H1 (cell line): ENCODE results near the gene SIX6. TPM values are rescaled to one million over a fixed set of nuclear protein-coding genes. Genes with fewer than 3 reads are reported as not detected.

Experiments
- CTCF ChIA-PET: fragments of 300-600 bp; sonication (Branson Sonifier 250); formaldehyde crosslinking; loops from one replicate; lab custom pipeline; 2021; ENCODE audit not compliant: partially characterized antibody; lab: Charles Lee
- POLR2A ChIA-PET: fragments of 300-600 bp; sonication (Branson Sonifier 250); formaldehyde crosslinking; loops from one replicate; lab custom pipeline; 2021; ENCODE audit warnings: inconsistent platforms; ENCODE audit not compliant: partially characterized antibody; lab: Charles Lee
- DNase-seq, 2 experiments: peaks; one replicate each; pipeline versions ENCODE4 v3.0.0 to v3.0.0-alpha.2; 2010 to 2022; ENCODE audit warnings: low spot score in 2 of 2, low read depth in 1 of 2, mixed read lengths in 1 of 2
- FAIRE-seq: peaks from 2 replicates; lab custom pipeline; 2011; peaks lifted over from hg19 to GRCh38; lab: Jason Lieb, UNC
- H2AFZ ChIP-seq: 2 replicates; pipeline ENCODE4 v1.8.1; 2012; ENCODE audit warnings: low read length, inconsistent platforms
- H2AK5ac ChIP-seq: 2 replicates; pipeline ENCODE4 v1.6.1; 2013; ENCODE audit warnings: low read depth, low read length
- H2BK120ac ChIP-seq: replicated peaks from 2 replicates; pipeline ENCODE3; 2013; ENCODE audit warnings: low read depth, low read length, inconsistent platforms
- H2BK12ac ChIP-seq: 2 replicates; pipeline ENCODE4 v1.6.1; 2013; ENCODE audit warnings: low read depth, low read length
- H2BK15ac ChIP-seq: 2 replicates; pipeline ENCODE4 v1.6.1; 2013; ENCODE audit warnings: low read length
- H2BK20ac ChIP-seq: 2 replicates; pipeline ENCODE4 v1.6.1; 2013; ENCODE audit warnings: low read length
- H2BK5ac ChIP-seq: 2 replicates; pipeline ENCODE4 v1.6.1; 2013; ENCODE audit warnings: low read depth, low read length
- H3K14ac ChIP-seq: 2 replicates; pipeline ENCODE4 v1.6.1; 2013; ENCODE audit warnings: inconsistent platforms; ENCODE audit not compliant: insufficient read length
- H3K18ac ChIP-seq: 2 replicates; pipeline ENCODE4 v1.6.1; 2013; ENCODE audit warnings: low read length; ENCODE audit errors: extremely low read depth
- H3K23ac ChIP-seq: 2 replicates; pipeline ENCODE4 v1.6.1; 2013; ENCODE audit warnings: inconsistent platforms; ENCODE audit not compliant: insufficient read length
- H3K23me2 ChIP-seq: 2 replicates; pipeline ENCODE4 v1.6.1; 2013; ENCODE audit warnings: low read depth, low read length
- H3K27ac ChIP-seq: 2 replicates; pipeline ENCODE4 v1.6.1; 2011; ENCODE audit warnings: low read depth, low read length, inconsistent platforms
- H3K27me3 ChIP-seq, 4 experiments: replicated peaks in 1 of 4; 1 replicate in 1 of 4; 2 replicates in 3 of 4; pipeline versions ENCODE4 v1.6.1 to v1.8.1; 2011 to 2013; ENCODE audit warnings: low read length in 3 of 4, mild to moderate bottlenecking in 3 of 4, inconsistent platforms in 2 of 4, mixed read lengths in 2 of 4, moderate library complexity in 1 of 4; ENCODE audit not compliant: control insufficient read depth in 3 of 4, insufficient read depth in 3 of 4; ENCODE audit errors: extremely low read depth in 1 of 4
- H3K36me3 ChIP-seq, 4 experiments: 2 replicates each; pipeline versions ENCODE4 v1.6.1 to v1.8.1; 2011 to 2013; ENCODE audit warnings: mild to moderate bottlenecking in 4 of 4, low read length in 3 of 4, moderate library complexity in 2 of 4, control low read depth in 1 of 4, inconsistent platforms in 1 of 4; ENCODE audit not compliant: insufficient read depth in 4 of 4, control insufficient read depth in 2 of 4
- H3K4ac ChIP-seq: replicated peaks from 2 replicates; pipeline ENCODE3; 2013; ENCODE audit warnings: low read length, low read depth, mixed read lengths, inconsistent platforms; ENCODE audit not compliant: insufficient read length
- H3K4me1 ChIP-seq, 4 experiments: replicated peaks in 1 of 4; 1 replicate in 1 of 4; 2 replicates in 3 of 4; pipeline versions ENCODE4 v1.6.1 to v1.8.1; 2011 to 2013; ENCODE audit warnings: low read length in 3 of 4, inconsistent platforms in 2 of 4, mixed read lengths in 1 of 4; ENCODE audit not compliant: insufficient read depth in 4 of 4, control insufficient read depth in 3 of 4
- H3K4me2 ChIP-seq, 2 experiments: 2 replicates each; pipeline versions ENCODE4 v1.6.1 to v1.8.1; 2011 to 2013; ENCODE audit warnings: low read depth in 2 of 2, low read length in 2 of 2, control low read depth in 1 of 2, inconsistent platforms in 1 of 2, mild to moderate bottlenecking in 1 of 2; ENCODE audit not compliant: insufficient read depth in 1 of 2
- H3K4me3 ChIP-seq, 4 experiments: fragments of 200-600, 300-600 bp in 1 of 4; sonication (generic), shearing (Covaris generic), sonication (Bioruptor Twin) in 1 of 4; 2 replicates each; pipeline versions ENCODE4 v1.5.1 to v1.8.1; 2011 to 2016; ENCODE audit warnings: low read length in 4 of 4, low read depth in 3 of 4, control low read depth in 2 of 4, inconsistent platforms in 2 of 4, mild to moderate bottlenecking in 2 of 4, mixed read lengths in 1 of 4, moderate library complexity in 1 of 4; ENCODE audit not compliant: insufficient read depth in 2 of 4; ENCODE audit errors: extremely low read depth in 1 of 4
- H3K56ac ChIP-seq: replicated peaks from 2 replicates; pipeline ENCODE3; 2013; ENCODE audit warnings: low read depth, mild to moderate bottlenecking, mixed read lengths, low read length, inconsistent platforms; ENCODE audit not compliant: insufficient read length
- H3K79me1 ChIP-seq: 2 replicates; pipeline ENCODE4 v1.6.1; 2013; ENCODE audit warnings: low read depth, low read length, control low read depth
- H3K79me2 ChIP-seq, 2 experiments: 2 replicates each; pipeline versions ENCODE4 v1.6.1 to v1.8.1; 2012 to 2013; ENCODE audit warnings: low read length in 2 of 2, mild to moderate bottlenecking in 2 of 2, inconsistent platforms in 1 of 2; ENCODE audit not compliant: insufficient read depth in 2 of 2, control insufficient read depth in 1 of 2
- H3K9ac ChIP-seq, 4 experiments: replicated peaks in 1 of 4; 1 replicate in 1 of 4; 2 replicates in 3 of 4; pipeline versions ENCODE4 v1.6.1 to v1.8.1; 2011 to 2013; ENCODE audit warnings: low read depth in 3 of 4, low read length in 3 of 4, control low read depth in 2 of 4, mild to moderate bottlenecking in 2 of 4, moderate library complexity in 2 of 4, inconsistent platforms in 1 of 4; ENCODE audit errors: extremely low read depth in 1 of 4
- H3K9me3 ChIP-seq, 2 experiments: 2 replicates each; pipeline versions ENCODE4 v1.6.1 to v1.8.1; 2012 to 2013; ENCODE audit warnings: mild to moderate bottlenecking in 2 of 2, moderate library complexity in 2 of 2, control low read depth in 1 of 2, inconsistent platforms in 1 of 2, low read depth in 1 of 2, low read length in 1 of 2, mixed read lengths in 1 of 2; ENCODE audit not compliant: insufficient read depth in 2 of 2
- H4K20me1 ChIP-seq, 2 experiments: replicated peaks in 1 of 2; 2 replicates each; pipeline versions ENCODE3 to v1.8.1; 2011 to 2013; ENCODE audit warnings: inconsistent platforms in 2 of 2, low read length in 2 of 2, mild to moderate bottlenecking in 1 of 2; ENCODE audit not compliant: insufficient read depth in 2 of 2, control insufficient read depth in 1 of 2
- H4K5ac ChIP-seq: 2 replicates; pipeline ENCODE4 v1.6.1; 2013; ENCODE audit warnings: low read length, low read depth, mixed read lengths, inconsistent platforms; ENCODE audit not compliant: insufficient read length
- H4K8ac ChIP-seq: 2 replicates; pipeline ENCODE4 v1.8.0; 2013; ENCODE audit warnings: mild to moderate bottlenecking, moderate library complexity, low read length, inconsistent platforms; ENCODE audit not compliant: insufficient read depth; ENCODE audit errors: extremely low read depth
- H4K91ac ChIP-seq: replicated peaks from 2 replicates; pipeline ENCODE3; 2013; ENCODE audit warnings: low read length, mixed read lengths, inconsistent platforms; ENCODE audit not compliant: insufficient read length
- CBX8 ChIP-seq: fragments of 300-800, 300-1000 bp; sonication (generic); IDR thresholded peaks from 2 replicates; pipeline ENCODE4 v1.7.1; 2016; ENCODE audit warnings: low read depth, low read length, borderline replicate concordance
- EGR1 ChIP-seq: IDR thresholded peaks from 2 replicates; pipeline ENCODE4 v1.6.1; 2011; ENCODE audit warnings: low read depth, low read length, borderline replicate concordance
- EZH2 ChIP-seq: fragments of 200-600 bp; sonication (generic); IDR thresholded peaks from 2 replicates; pipeline ENCODE4 v1.7.1; 2012; ENCODE audit warnings: low read depth, mild to moderate bottlenecking, moderate library complexity, low read length, inconsistent platforms; ENCODE audit not compliant: severe bottlenecking
- GABPA ChIP-seq: IDR thresholded peaks from 2 replicates; pipeline ENCODE4 v1.6.1; 2011; ENCODE audit warnings: mild to moderate bottlenecking, low read length, moderate library complexity, borderline replicate concordance; ENCODE audit not compliant: insufficient read depth
- GTF2F1 ChIP-seq: IDR thresholded peaks from 2 replicates; pipeline ENCODE4 v1.6.1; 2012; ENCODE audit warnings: low read depth, low read length, improper control_type of control experiment, borderline replicate concordance
- HDAC6 ChIP-seq: IDR thresholded peaks from one replicate; pipeline ENCODE4 v1.7.1; 2012; ENCODE audit warnings: low read depth, mild to moderate bottlenecking, inconsistent platforms, low read length, moderate library complexity
- KDM4A ChIP-seq: IDR thresholded peaks from one replicate; pipeline ENCODE4 v1.7.1; 2012; ENCODE audit warnings: low read depth, mild to moderate bottlenecking, moderate library complexity, low read length, inconsistent platforms; ENCODE audit not compliant: severe bottlenecking
- RFX5 ChIP-seq: IDR thresholded peaks from 2 replicates; pipeline ENCODE4 v1.6.1; 2011; ENCODE audit warnings: low read depth, low read length, improper control_type of control experiment, borderline replicate concordance
- SUZ12 ChIP-seq: fragments of 200-600 bp; sonication (generic); IDR thresholded peaks from 2 replicates; pipeline ENCODE4 v1.6.1; 2012; ENCODE audit warnings: mild to moderate bottlenecking, inconsistent platforms, low read length, moderate library complexity, mixed read lengths
- TBP ChIP-seq: IDR thresholded peaks from 2 replicates; pipeline ENCODE4 v1.6.1; 2011; ENCODE audit warnings: low read depth, low read length, improper control_type of control experiment
- WGBS, 2 experiments: shearing (Covaris generic) in 1 of 2; methylation state at CpG; one replicate each; pipeline versions ENCODE4 v1.1.6 to v1.1.7; 2013 to 2015; ENCODE audit warnings: low lambda C conversion rate in 2 of 2, mixed read lengths in 2 of 2, inconsistent platforms in 1 of 2, low coverage in 1 of 2, missing lambda C conversion rate in 1 of 2; ENCODE audit not compliant: insufficient replicate concordance in 2 of 2, insufficient coverage in 1 of 2, insufficient read length in 1 of 2; ENCODE audit errors: extremely low coverage in 1 of 2, missing lambda C conversion rate in 1 of 2; 5-methylcytosine and 5-hydroxymethylcytosine counted together
- polyA plus RNA-seq, 7 experiments: library from polyadenylated mRNA; depleted of rRNA in 3 of 7; stranded (reverse) in 5 of 7; unstranded in 2 of 7; fragments of >200 nt in 5 of 7; fragments of 200-250 nt in 2 of 7; gene quantifications; 1 replicate in 5 of 7; 2 replicates in 1 of 7; 4 replicates in 1 of 7; pipeline versions ENCODE4 v1.2.1 to v1.2.3, GENCODE V29; 2011 to 2013; ENCODE audit warnings: missing spikeins in 2 of 7, mixed read lengths in 2 of 7
- total RNA-seq: library from RNA; stranded (reverse); fragmentation: NEBNext Ultra II Directional; extraction: Animal tissue kit (Norgen Biotek cat#: 25700); gene quantifications from 2 replicates; pipeline ENCODE4 v1.2.1, GENCODE V29; 2021

Gene SIX6
- total and polyA plus RNA-seq, 2 of the 8 experiments (the other 6 are each of a cell fraction or from before 2014, with no cell fraction given): 0.03 TPM; not detected in 1

GRCh38 chr14:60509438-60510253 lies 700 bp downstream of the SIX6 start:
- Histone ChIP-seq H4K8ac (peak overlapping the region; percentile 71), H3K79me1 (no peaks in the 10 kb centered on the region), H3K4me1 (peaks cover 17 to 48% (median 24%) of the 10 kb centered on the region in 4 experiments), H3K14ac (no peak overlapping the region), H3K23ac (no peak overlapping the region), H2BK15ac (peak overlapping the region; percentile 84; the same call in 1 of the 2 replicates), H2BK120ac (no peak overlapping the region), H3K36me3 (peaks cover 0 to 8% (median 0%) of the 10 kb centered on the region in 4 experiments; a peak in 1 of 8 replicates), H3K4me3 (peak overlapping the region; percentile 16 to 57 (median 48); a peak in 7 of 8 replicates), H2BK5ac (no peak overlapping the region; the same call in 1 of the 2 replicates), H3K4me2 (peak overlapping the region; percentile 78 to 88), H3K4ac (peak overlapping the region; percentile 47), H2AFZ (no peak overlapping the region), H3K27ac (no peak overlapping the region), H3K79me2 (no peaks in the 10 kb centered on the region), H4K5ac (no peak overlapping the region), H3K9ac (no peak overlapping the region), H2BK20ac (no peak overlapping the region), H3K27me3 (peaks cover 82 to 100% (median 91%) of the 10 kb centered on the region in 4 experiments), H3K18ac (no peak overlapping the region), H3K23me2 (peaks cover 11% of the 10 kb centered on the region; the same call in 1 of the 2 replicates), H3K56ac (no peak overlapping the region), H3K9me3 (no peaks in the 10 kb centered on the region), H2AK5ac (no peak overlapping the region), H2BK12ac (peak overlapping the region; percentile 12; the same call in 1 of the 2 replicates), H4K91ac (no peak overlapping the region), H4K20me1 (peaks cover 0 to 25% of the 10 kb centered on the region in 2 experiments)
- WGBS, 2 experiments: 2% methylated on average over 57 of the region's 58 CpGs; no CpG with 5 or more reads in 1 of the 2 experiments
- FAIRE-seq: no peak
- ChIA-PET CTCF (interaction anchor here (0.9 to 1.5 kb wide), 4 partner anchors 136 to 163 kb away, joined by 3 to 4 read pairs (median 4); no protein-coding TSS in a partner anchor), POLR2A (interaction anchor here (1.2 to 1.5 kb wide), 3 partner anchors 134 to 159 kb away, joined by 3 to 5 read pairs (median 3); no protein-coding TSS in a partner anchor)
- DNase-seq: peak in 1 of 2 experiments; percentile 79
- TF ChIP-seq SUZ12 (peak; percentile 90), RFX5 (no peak), GABPA (0 out of 2 replicates have a peak, but pooled peaks have one; percentile 2), TBP (peak; percentile 29; the same call in 1 of the 2 replicates), EZH2 (peak; percentile 88), CBX8 (peak; percentile 49; the same call in 1 of the 2 replicates), EGR1 (0 out of 2 replicates have a peak, but pooled peaks have one; percentile 29), GTF2F1 (no peak), HDAC6 (no peak), KDM4A (peak; percentile 29)
